Measurements from ENCODE around the gene GFOD2. TPM values are rescaled to one million over a fixed set of nuclear protein-coding genes. Genes with fewer than 3 reads are reported as not detected.
"Not testable (repeated sequence)": the region's sequence is repeated elsewhere in the genome, so short reads cannot be mapped to it uniquely, and the experiment has no call there.

The GFOD2 gene
- 26.2 TPM in 2 replicates for total RNA-seq (2014; rRNA removed; shearing (Covaris generic))

GRCh38 chr16:67719048-67719777, at the start of gene GFOD2:
TSS of gene GFOD2 (minus strand) at chr16:67719316. CDS start at chr16:67685715, 33,601 bp downstream.
- peak; percentile 97 for DNase-seq (ENCODE audit: low spot score)
- in situ Hi-C loops (cut with HindIII; ENCODE audit: low sequenced_read_pairs): loop anchor here (5.0 kb wide), 2 partner anchors 37 to 103 kb away; no protein-coding TSS in a partner anchor

GRCh38 chr16:67767953-67768352, 48.8 kb upstream of the GFOD2 start:
- in situ Hi-C loops (cut with HindIII; ENCODE audit: low sequenced_read_pairs): no loop called here
- DNase-seq (ENCODE audit: low spot score): no peak

- in situ Hi-C loops (cut with HindIII; ENCODE audit: low sequenced_read_pairs): no loop called here
- no peak for DNase-seq (ENCODE audit: low spot score)
Observed at GRCh38 chr16:67766291-67766690, 47.2 kb upstream of the GFOD2 start.

GRCh38 chr16:67764158-67764667, 45.1 kb upstream of the GFOD2 start:
- no peak for DNase-seq (ENCODE audit: low spot score)
- in situ Hi-C loops (cut with HindIII; ENCODE audit: low sequenced_read_pairs): no loop called here

- in situ Hi-C loops (cut with HindIII; ENCODE audit: low sequenced_read_pairs): no loop called here
- DNase-seq (ENCODE audit: low spot score): no peak
Observed at GRCh38 chr16:67763066-67763465, 44.0 kb upstream of the GFOD2 start.

- in situ Hi-C loops (cut with HindIII; ENCODE audit: low sequenced_read_pairs): no loop called here
- no peak for DNase-seq (ENCODE audit: low spot score)
Observed at GRCh38 chr16:67762385-67762784, 43.3 kb upstream of the GFOD2 start.

- DNase-seq (ENCODE audit: low spot score): no peak
- in situ Hi-C loops (cut with HindIII; ENCODE audit: low sequenced_read_pairs): no loop called here
Observed at GRCh38 chr16:67761924-67762323, 42.8 kb upstream of the GFOD2 start.

GRCh38 chr16:67760956-67761230, 41.8 kb upstream of the GFOD2 start:
- in situ Hi-C loops (cut with HindIII; ENCODE audit: low sequenced_read_pairs): no loop called here
- no peak for DNase-seq (ENCODE audit: low spot score)

GRCh38 chr16:67760206-67760955, 41.3 kb upstream of the GFOD2 start:
- in situ Hi-C loops (cut with HindIII; ENCODE audit: low sequenced_read_pairs): no loop called here
- no peak for DNase-seq (ENCODE audit: low spot score)

- in situ Hi-C loops (cut with HindIII; ENCODE audit: low sequenced_read_pairs): no loop called here
- no peak for DNase-seq (ENCODE audit: low spot score)
Observed at GRCh38 chr16:67758966-67759365, 39.9 kb upstream of the GFOD2 start.

GRCh38 chr16:67758006-67758405, 38.9 kb upstream of the GFOD2 start:
- peak; percentile 90 for DNase-seq (ENCODE audit: low spot score)
- in situ Hi-C loops (cut with HindIII; ENCODE audit: low sequenced_read_pairs): no loop called here

- in situ Hi-C loops (cut with HindIII; ENCODE audit: low sequenced_read_pairs): no loop called here
- DNase-seq (ENCODE audit: low spot score): no peak
Observed at GRCh38 chr16:67752641-67753040, 33.5 kb upstream of the GFOD2 start.

- in situ Hi-C loops (cut with HindIII; ENCODE audit: low sequenced_read_pairs); DNase-seq (ENCODE audit: low spot score): not testable (repeated sequence)
Observed at GRCh38 chr16:67751331-67751730, 32.2 kb upstream of the GFOD2 start.

- in situ Hi-C loops (cut with HindIII; ENCODE audit: low sequenced_read_pairs): no loop called here
- no peak for DNase-seq (ENCODE audit: low spot score)
Observed at GRCh38 chr16:67750466-67750865, 31.4 kb upstream of the GFOD2 start.

GRCh38 chr16:67749436-67750078, 30.4 kb upstream of the GFOD2 start:
- in situ Hi-C loops (cut with HindIII; ENCODE audit: low sequenced_read_pairs): no loop called here
- DNase-seq (ENCODE audit: low spot score): no peak

GRCh38 chr16:67748834-67749233, 29.7 kb upstream of the GFOD2 start:
- in situ Hi-C loops (cut with HindIII; ENCODE audit: low sequenced_read_pairs): no loop called here
- DNase-seq (ENCODE audit: low spot score): no peak

- DNase-seq (ENCODE audit: low spot score): no peak
- in situ Hi-C loops (cut with HindIII; ENCODE audit: low sequenced_read_pairs): no loop called here
Observed at GRCh38 chr16:67746846-67747245, 27.7 kb upstream of the GFOD2 start.

- in situ Hi-C loops (cut with HindIII; ENCODE audit: low sequenced_read_pairs): no loop called here
- no peak for DNase-seq (ENCODE audit: low spot score)
Observed at GRCh38 chr16:67741118-67741517, 22.0 kb upstream of the GFOD2 start.

- DNase-seq (ENCODE audit: low spot score): peak; percentile 69
- in situ Hi-C loops (cut with HindIII; ENCODE audit: low sequenced_read_pairs): no loop called here
Observed at GRCh38 chr16:67740391-67740790, 21.3 kb upstream of the GFOD2 start.

GRCh38 chr16:67736858-67737257, 17.7 kb upstream of the GFOD2 start:
- no peak for DNase-seq (ENCODE audit: low spot score)
- in situ Hi-C loops (cut with HindIII; ENCODE audit: low sequenced_read_pairs): no loop called here
